Activated B cell treated with CpG ODN at 0.5 μM for 24 hours (primary cell): ENCODE data around the gene HDDC3. TPM values are rescaled to one million over a fixed set of nuclear protein-coding genes. Genes with fewer than 3 reads are reported as not detected.

ENCODE experiments used
- ATAC-seq: fragments of 200-7000 bp; cut with Tn5 transposase; one replicate; pipeline ENCODE4 v1.10.0; 2021; ENCODE audit warnings: low read depth, mild to moderate bottlenecking, moderate library complexity
- CTCF ChIA-PET: fragments of 350-600 bp; sonication (Branson Sonifier 250); formaldehyde crosslinking; loops from one replicate; lab custom pipeline; 2021; ENCODE audit warnings: antibody characterized with exemption; lab: Charles Lee
- POLR2A ChIA-PET: fragments of 350-600 bp; sonication (Branson Sonifier 250); formaldehyde crosslinking; loops from one replicate; lab custom pipeline; 2021; ENCODE audit warnings: antibody characterized with exemption; lab: Charles Lee
- DNase-seq: peaks from one replicate; pipeline ENCODE4 v3.0.0; 2022
- H3K27ac Mint-ChIP-seq: one replicate; pipeline ENCODE4 v1.8.0; 2020; ENCODE audit warnings: mixed read lengths
- H3K27me3 Mint-ChIP-seq: one replicate; pipeline ENCODE4 v1.8.0; 2021; ENCODE audit warnings: mixed read lengths
- H3K36me3 Mint-ChIP-seq: one replicate; pipeline ENCODE4 v1.8.0; 2021; ENCODE audit warnings: low read depth, mixed read lengths
- H3K4me1 Mint-ChIP-seq: one replicate; pipeline ENCODE4 v1.8.0; 2021; ENCODE audit warnings: mixed read lengths
- H3K4me3 Mint-ChIP-seq: one replicate; pipeline ENCODE4 v1.8.0; 2020; ENCODE audit warnings: mild to moderate bottlenecking, mixed read lengths
- H3K9me3 Mint-ChIP-seq: one replicate; pipeline ENCODE4 v1.8.0; 2020; ENCODE audit warnings: mixed read lengths
- intact Hi-C: fragments of 100-400 bp; cut with micrococcal nuclease; formaldehyde crosslinking; loops from one replicate; pipeline ENCODE4 v1.15.1; 2024
- total RNA-seq: library from RNA; stranded (reverse); gene quantifications from 2 replicates; pipeline ENCODE4 v1.2.3, GENCODE V29; 2022
- TF ChIP-seq, protein P1 (sequence below): fragments of 200-600 bp; IDR thresholded peaks from one replicate; pipeline ENCODE4 v1.8.0; 2022; ENCODE audit warnings: antibody characterized with exemption, mild to moderate bottlenecking

The HDDC3 gene
- total RNA-seq, 1 donor from 2014 or later = 19.0 TPM

GRCh38 chr15:90915216-90915807 is 17.0 kb downstream of the HDDC3 start:
- ChIA-PET POLR2A (interaction anchor here (0.7 to 0.9 kb wide), 2 partner anchors 12 to 197 kb away, joined by 4 read pairs; partner anchors contain the start of gene MAN2A2), CTCF (no interaction called here)
- Mint-ChIP-seq H3K27me3 (no peaks in the 10 kb centered on the region), H3K4me3 (no peak overlapping the region), H3K27ac (no peak overlapping the region), H3K4me1 (peaks cover 10% of the 10 kb centered on the region), H3K36me3 (peaks cover 93% of the 10 kb centered on the region), H3K9me3 (no peaks in the 10 kb centered on the region)
- intact Hi-C loops = loop anchor here (1.0 kb wide), 1 partner anchor 12 kb away; the partner anchor contains the start of gene MAN2A2
- TF ChIP-seq, protein P1, sequence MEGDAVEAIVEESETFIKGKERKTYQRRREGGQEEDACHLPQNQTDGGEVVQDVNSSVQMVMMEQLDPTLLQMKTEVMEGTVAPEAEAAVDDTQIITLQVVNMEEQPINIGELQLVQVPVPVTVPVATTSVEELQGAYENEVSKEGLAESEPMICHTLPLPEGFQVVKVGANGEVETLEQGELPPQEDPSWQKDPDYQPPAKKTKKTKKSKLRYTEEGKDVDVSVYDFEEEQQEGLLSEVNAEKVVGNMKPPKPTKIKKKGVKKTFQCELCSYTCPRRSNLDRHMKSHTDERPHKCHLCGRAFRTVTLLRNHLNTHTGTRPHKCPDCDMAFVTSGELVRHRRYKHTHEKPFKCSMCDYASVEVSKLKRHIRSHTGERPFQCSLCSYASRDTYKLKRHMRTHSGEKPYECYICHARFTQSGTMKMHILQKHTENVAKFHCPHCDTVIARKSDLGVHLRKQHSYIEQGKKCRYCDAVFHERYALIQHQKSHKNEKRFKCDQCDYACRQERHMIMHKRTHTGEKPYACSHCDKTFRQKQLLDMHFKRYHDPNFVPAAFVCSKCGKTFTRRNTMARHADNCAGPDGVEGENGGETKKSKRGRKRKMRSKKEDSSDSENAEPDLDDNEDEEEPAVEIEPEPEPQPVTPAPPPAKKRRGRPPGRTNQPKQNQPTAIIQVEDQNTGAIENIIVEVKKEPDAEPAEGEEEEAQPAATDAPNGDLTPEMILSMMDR = no peak
- DNase-seq (no peak), ATAC-seq (no peak)

DNA sequence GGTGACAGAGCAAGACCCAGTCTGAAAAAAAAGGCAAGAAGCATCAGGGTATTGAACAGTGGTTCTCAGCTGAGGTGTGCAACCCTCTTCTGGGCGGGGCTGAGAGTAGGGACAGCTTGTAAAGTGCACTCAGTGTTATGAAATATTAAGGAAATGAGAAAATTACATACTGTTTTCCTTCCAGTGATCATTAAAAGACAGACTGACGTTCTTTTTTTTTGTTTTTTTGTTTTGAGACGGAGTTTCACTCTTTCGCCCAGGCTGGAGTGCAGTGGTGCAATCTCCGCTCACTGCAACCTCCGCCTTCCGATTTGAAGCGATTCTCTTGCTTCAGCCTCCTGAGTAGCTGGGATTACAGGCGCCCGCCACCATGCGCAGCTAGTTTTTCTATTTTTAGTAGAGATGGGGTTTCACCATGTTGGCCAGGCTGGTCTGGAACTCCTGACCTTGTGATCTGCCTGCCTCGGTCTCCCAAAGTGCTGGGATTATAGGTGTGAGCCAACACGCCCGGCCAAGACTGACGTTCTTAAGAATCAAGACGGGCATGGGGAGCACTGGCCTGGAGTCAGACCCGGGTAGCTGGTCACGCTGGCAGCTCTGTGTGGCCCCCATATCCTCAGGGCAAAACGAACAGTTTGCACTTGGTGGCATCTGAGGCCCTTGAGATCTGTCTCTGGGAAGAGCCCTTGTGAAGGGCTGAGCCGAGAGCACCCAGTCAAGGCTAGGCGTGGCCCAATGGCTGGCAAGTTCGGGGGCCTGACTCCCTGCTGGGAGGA is 17.9 kb downstream of the HDDC3 start:
- intact Hi-C loops = loop anchor here (1.0 kb wide), 1 partner anchor 11 kb away; the partner anchor contains the start of gene MAN2A2
- POLR2A ChIA-PET = interaction anchor here (0.7 to 1.2 kb wide), 3 partner anchors 12 to 17 kb away, joined by 3 to 5 read pairs (median 3); no protein-coding TSS in a partner anchor
- peaks cover 92% of the 10 kb centered on the region for H3K36me3 Mint-ChIP-seq
- H3K27me3 Mint-ChIP-seq = no peaks in the 10 kb centered on the region
- no peak overlapping the region for H3K4me3 Mint-ChIP-seq
- ATAC-seq (no peak), DNase-seq (no peak)
- peaks cover 10% of the 10 kb centered on the region for H3K4me1 Mint-ChIP-seq
- CTCF ChIA-PET = interaction anchor here (1.1 kb wide), 1 partner anchor 17 kb away, joined by 3 read pairs; the partner anchor contains the start of gene HDDC3
- TF ChIP-seq, protein P1 = no peak
- H3K9me3 Mint-ChIP-seq = no peaks in the 10 kb centered on the region
- H3K27ac Mint-ChIP-seq = no peak overlapping the region

GRCh38 chr15:90913398-90913944 is 18.9 kb downstream of the HDDC3 start:
- intact Hi-C loops = no loop called here
- ChIA-PET POLR2A (interaction anchor here (1.2 kb wide), 2 partner anchors 12 to 18 kb away, joined by 3 to 5 read pairs; no protein-coding TSS in a partner anchor), CTCF (interaction anchor here (1.1 kb wide), 1 partner anchor 18 kb away, joined by 3 read pairs; the partner anchor contains the start of gene HDDC3)
- H3K27ac Mint-ChIP-seq = no peak overlapping the region
- no peaks in the 10 kb centered on the region for H3K27me3 Mint-ChIP-seq
- peaks cover 10% of the 10 kb centered on the region for H3K4me1 Mint-ChIP-seq
- H3K9me3 Mint-ChIP-seq = no peaks in the 10 kb centered on the region
- TF ChIP-seq, protein P1 = no peak
- DNase-seq (no peak), ATAC-seq (no peak)
- peaks cover 93% of the 10 kb centered on the region for H3K36me3 Mint-ChIP-seq
- no peak overlapping the region for H3K4me3 Mint-ChIP-seq

DNA sequence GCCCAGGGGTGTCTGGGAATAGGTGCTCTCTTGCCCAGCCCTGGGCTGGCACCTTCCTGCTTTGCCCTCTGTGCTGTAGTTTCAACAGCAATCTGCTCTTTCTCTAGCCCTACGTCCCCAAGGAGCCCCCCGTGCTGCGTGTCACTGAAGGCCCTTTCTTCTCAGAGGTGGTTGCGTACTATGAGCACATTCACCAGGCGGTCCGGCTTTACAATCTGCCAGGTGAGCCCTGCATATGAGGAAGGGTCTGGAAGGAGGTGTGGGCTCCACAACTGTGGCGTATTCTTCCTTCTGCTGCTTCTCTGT is 19.6 kb downstream of the HDDC3 start:
- intact Hi-C loops = no loop called here

More for the DNA sequence above, 19.6 kb downstream of the HDDC3 start:
- ChIA-PET CTCF (no interaction called here), POLR2A (no interaction called here)
- Mint-ChIP-seq H3K36me3 (peaks cover 90% of the 10 kb centered on the region), H3K4me3 (no peak overlapping the region), H3K4me1 (peaks cover 10% of the 10 kb centered on the region), H3K27ac (no peak overlapping the region), H3K27me3 (no peaks in the 10 kb centered on the region), H3K9me3 (no peaks in the 10 kb centered on the region)
- ATAC-seq (no peak), DNase-seq (no peak)
- TF ChIP-seq, protein P1 = no peak
